Calu3 (cell line): ENCODE results near the gene NR2F1-AS1. TPM values are rescaled to one million over a fixed set of nuclear protein-coding genes. Genes with fewer than 3 reads are reported as not detected.

ENCODE experiments used
- BruUV-seq: library from RNA; stranded (reverse); fragments of 400-500 nt; replicated peaks from 2 replicates; lab custom pipeline; 2021; lab: Mats Ljungman, UMichigan
- CTCF ChIA-PET: fragments of 300-600 bp; sonication (Branson Sonifier 250); formaldehyde crosslinking; loops from one replicate; lab custom pipeline; 2022; ENCODE audit warnings: antibody characterized with exemption; lab: Charles Lee
- DNase-seq: peaks from one replicate; pipeline ENCODE4 v3.0.0; 2022
- H3K27ac Mint-ChIP-seq: one replicate; pipeline ENCODE4 v1.8.0; 2022; ENCODE audit warnings: mixed read lengths; ENCODE audit not compliant: unreplicated experiment
- H3K27me3 Mint-ChIP-seq: one replicate; pipeline ENCODE4 v1.8.0; 2022; ENCODE audit warnings: mixed read lengths; ENCODE audit not compliant: unreplicated experiment
- H3K36me3 Mint-ChIP-seq: one replicate; pipeline ENCODE4 v1.8.0; 2022; ENCODE audit warnings: mild to moderate bottlenecking, moderate library complexity, mixed read lengths; ENCODE audit not compliant: insufficient read depth, unreplicated experiment
- H3K4me1 Mint-ChIP-seq: one replicate; pipeline ENCODE4 v1.8.0; 2022; ENCODE audit warnings: mild to moderate bottlenecking, low read depth, mixed read lengths; ENCODE audit not compliant: unreplicated experiment
- H3K4me3 Mint-ChIP-seq: one replicate; pipeline ENCODE4 v1.8.0; 2022; ENCODE audit warnings: mild to moderate bottlenecking, low read depth, moderate library complexity, mixed read lengths; ENCODE audit not compliant: unreplicated experiment
- H3K9me3 Mint-ChIP-seq: one replicate; pipeline ENCODE4 v1.8.0; 2022; ENCODE audit warnings: low read depth, mixed read lengths; ENCODE audit not compliant: unreplicated experiment
- CTCF ChIP-seq: fragments of 200-600 bp; IDR thresholded peaks from one replicate; pipeline ENCODE4 v1.8.0; 2022; ENCODE audit warnings: antibody characterized with exemption; ENCODE audit not compliant: unreplicated experiment
- intact Hi-C: fragments of 100-400 bp; cut with micrococcal nuclease; formaldehyde crosslinking; loops from one replicate; pipeline ENCODE4 v1.10.0; 2022; ENCODE audit not compliant: unreplicated experiment
- total RNA-seq: library from RNA; stranded (reverse); gene quantifications from 2 replicates; pipeline ENCODE4 v1.2.3, GENCODE V29; 2022

The NR2F1-AS1 gene
- total RNA-seq, 1 experiment from 2014 or later, result 20.9 TPM

- Mint-ChIP-seq H3K36me3 (peaks cover 5% of the 10 kb centered on the region), H3K4me3 (no peak overlapping the region), H3K4me1 (no peaks in the 10 kb centered on the region), H3K27me3 (no peaks in the 10 kb centered on the region), H3K9me3 (no peaks in the 10 kb centered on the region), H3K27ac (no peak overlapping the region)
- CTCF ChIA-PET, result interaction anchor here (0.6 kb wide), 1 partner anchor 14 kb away, joined by 3 read pairs; no protein-coding TSS in a partner anchor
- no TSS peak for BruUV-seq
- DNase-seq, result no peak
- TF ChIP-seq CTCF, result no peak
- intact Hi-C loops, result no loop called here
Measured at GRCh38 chr5:93572608-93573353, 8.2 kb downstream of the NR2F1-AS1 start.

- intact Hi-C loops, result no loop called here
- no peaks in the 10 kb centered on the region for H3K27me3 Mint-ChIP-seq
- no peak for TF ChIP-seq CTCF
- BruUV-seq, result no TSS peak
- no peak overlapping the region for H3K27ac Mint-ChIP-seq
- CTCF ChIA-PET, result interaction anchor here (0.6 kb wide), 1 partner anchor 14 kb away, joined by 3 read pairs; no protein-coding TSS in a partner anchor
- DNase-seq, result no peak
- H3K4me1 Mint-ChIP-seq, result peaks cover 5% of the 10 kb centered on the region
- no peaks in the 10 kb centered on the region for H3K9me3 Mint-ChIP-seq
- no peak overlapping the region for H3K4me3 Mint-ChIP-seq
- peaks cover 5% of the 10 kb centered on the region for H3K36me3 Mint-ChIP-seq
Measured at GRCh38 chr5:93572101-93572607, 8.9 kb downstream of the NR2F1-AS1 start.

DNA sequence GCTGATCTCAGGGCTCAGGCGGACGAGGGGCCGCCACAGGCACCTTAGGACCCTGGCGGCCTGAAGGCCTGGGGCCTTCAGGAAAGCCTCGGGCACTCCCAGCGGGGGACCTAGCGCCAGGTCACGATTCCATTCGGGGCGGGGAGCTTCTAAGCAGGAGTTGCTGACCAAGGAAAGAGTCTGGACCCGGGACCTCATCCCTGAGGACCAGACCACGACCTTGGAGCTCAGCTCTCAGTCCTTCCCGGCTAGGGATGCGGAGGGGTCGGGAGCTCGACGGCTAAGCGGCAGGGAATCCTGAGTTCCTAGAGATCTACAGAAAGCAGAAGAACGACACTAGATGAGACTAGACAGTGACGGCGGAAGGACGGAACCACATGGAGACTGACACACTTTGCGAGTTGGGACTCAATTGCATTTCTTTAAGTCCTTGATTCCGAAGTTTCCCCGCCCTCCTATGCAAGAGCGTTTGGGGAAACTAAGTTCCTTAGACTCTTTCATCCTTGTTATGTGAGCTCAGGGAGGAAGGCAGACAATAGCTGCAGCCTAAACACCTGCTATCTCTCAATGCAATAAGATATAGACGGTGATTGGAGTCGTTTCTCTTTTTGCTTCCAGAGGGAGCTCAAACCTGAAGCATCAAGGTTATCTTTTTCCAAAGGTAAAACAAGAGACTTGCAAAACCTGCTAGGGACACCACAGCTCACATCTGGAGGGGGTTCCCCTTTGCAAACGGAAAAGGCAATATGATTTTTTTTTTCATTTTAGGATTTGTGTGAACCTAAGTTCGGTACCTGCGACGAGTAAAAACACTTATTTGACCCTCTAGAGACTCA, 9.7 kb downstream of the NR2F1-AS1 start:
- H3K9me3 Mint-ChIP-seq, result no peaks in the 10 kb centered on the region
- peaks cover 5% of the 10 kb centered on the region for H3K36me3 Mint-ChIP-seq
- no peak for TF ChIP-seq CTCF
- CTCF ChIA-PET, result no interaction called here
- no peaks in the 10 kb centered on the region for H3K27me3 Mint-ChIP-seq
- peaks cover 7% of the 10 kb centered on the region for H3K4me1 Mint-ChIP-seq
- H3K27ac Mint-ChIP-seq, result no peak overlapping the region
- no peak overlapping the region for H3K4me3 Mint-ChIP-seq
- BruUV-seq, result no TSS peak
- intact Hi-C loops, result no loop called here
- DNase-seq, result no peak

- Mint-ChIP-seq H3K9me3 (no peaks in the 10 kb centered on the region), H3K4me3 (no peak overlapping the region), H3K4me1 (peaks cover 7% of the 10 kb centered on the region), H3K36me3 (peaks cover 5% of the 10 kb centered on the region), H3K27ac (no peak overlapping the region), H3K27me3 (no peaks in the 10 kb centered on the region)
- no TSS peak for BruUV-seq
- intact Hi-C loops, result no loop called here
- CTCF ChIA-PET, result no interaction called here
- TF ChIP-seq CTCF, result no peak
- DNase-seq, result no peak
Measured at GRCh38 chr5:93570294-93571113, 10.5 kb downstream of the NR2F1-AS1 start.
